WTC11 (cell line): ENCODE measurements around the gene LCA5L.
"Not testable (repeated sequence)": the region's sequence is repeated elsewhere in the genome, so short reads cannot be mapped to it uniquely, and the experiment has no call there.

Source experiments
- MYBL2 ChIP-seq: sonication (generic); formaldehyde crosslinking; IDR thresholded peaks from 2 replicates; pipeline ENCODE4 v1.8.1; 2023; ENCODE audit warnings: mild to moderate bottlenecking, moderate library complexity, missing genetic modification reagents
- NFE2L1 ChIP-seq: sonication (generic); formaldehyde crosslinking; IDR thresholded peaks from 2 replicates; pipeline ENCODE4 v1.8.1; 2023; ENCODE audit warnings: missing genetic modification reagents
- NR2C2 ChIP-seq: sonication (generic); formaldehyde crosslinking; IDR thresholded peaks from 2 replicates; pipeline ENCODE4 v1.8.0; 2022; ENCODE audit warnings: mild to moderate bottlenecking, missing genetic modification reagents
- STAT6 ChIP-seq: sonication (generic); formaldehyde crosslinking; conservative IDR thresholded peaks from 2 replicates; pipeline ENCODE4 v1.8.1; 2023; ENCODE audit warnings: mild to moderate bottlenecking, low read depth, missing genetic modification reagents, moderate library complexity
- TEAD4 ChIP-seq: sonication (generic); formaldehyde crosslinking; IDR thresholded peaks from 2 replicates; pipeline ENCODE4 v1.8.0; 2022; ENCODE audit warnings: mild to moderate bottlenecking, missing genetic modification reagents
- TF ChIP-seq, protein P1 (sequence below): sonication (generic); formaldehyde crosslinking; IDR thresholded peaks from 2 replicates; pipeline ENCODE4 v1.8.0; 2023; ENCODE audit warnings: missing genetic modification reagents
- TF ChIP-seq, protein P2 (sequence below): fragments of 200-600 bp; IDR thresholded peaks from 2 replicates; pipeline ENCODE4 v1.8.0; 2022; ENCODE audit warnings: antibody characterized with exemption

DNA sequence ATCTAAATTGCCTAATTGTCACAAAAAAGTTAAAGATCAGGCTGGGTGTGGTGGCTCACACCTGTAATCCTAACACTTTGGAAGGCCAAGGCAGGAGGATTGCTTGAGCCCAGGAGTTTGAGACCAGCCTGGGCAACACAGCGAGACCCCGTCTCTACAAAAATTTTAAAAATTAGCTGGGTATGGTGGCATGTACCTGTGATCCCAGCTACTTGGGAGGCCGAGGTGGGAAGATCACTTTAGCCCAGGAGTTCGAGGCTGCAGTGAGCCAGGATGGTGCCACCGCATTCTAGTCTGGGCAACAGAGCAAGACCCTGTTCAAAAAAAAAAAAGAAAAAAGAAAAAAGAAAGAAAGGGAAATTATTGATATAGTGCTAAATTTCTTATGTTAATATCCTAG is 26.4 kb downstream of the LCA5L start:
- TF ChIP-seq NFE2L1 (CRISPR knock-in tag); MYBL2 (CRISPR knock-in tag); STAT6; TEAD4 (CRISPR knock-in tag); NR2C2 (CRISPR knock-in tag): not testable (repeated sequence)
- TF ChIP-seq, protein P1, sequence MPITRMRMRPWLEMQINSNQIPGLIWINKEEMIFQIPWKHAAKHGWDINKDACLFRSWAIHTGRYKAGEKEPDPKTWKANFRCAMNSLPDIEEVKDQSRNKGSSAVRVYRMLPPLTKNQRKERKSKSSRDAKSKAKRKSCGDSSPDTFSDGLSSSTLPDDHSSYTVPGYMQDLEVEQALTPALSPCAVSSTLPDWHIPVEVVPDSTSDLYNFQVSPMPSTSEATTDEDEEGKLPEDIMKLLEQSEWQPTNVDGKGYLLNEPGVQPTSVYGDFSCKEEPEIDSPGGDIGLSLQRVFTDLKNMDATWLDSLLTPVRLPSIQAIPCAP (CRISPR knock-in tag): not testable (repeated sequence)
- TF ChIP-seq, protein P2, sequence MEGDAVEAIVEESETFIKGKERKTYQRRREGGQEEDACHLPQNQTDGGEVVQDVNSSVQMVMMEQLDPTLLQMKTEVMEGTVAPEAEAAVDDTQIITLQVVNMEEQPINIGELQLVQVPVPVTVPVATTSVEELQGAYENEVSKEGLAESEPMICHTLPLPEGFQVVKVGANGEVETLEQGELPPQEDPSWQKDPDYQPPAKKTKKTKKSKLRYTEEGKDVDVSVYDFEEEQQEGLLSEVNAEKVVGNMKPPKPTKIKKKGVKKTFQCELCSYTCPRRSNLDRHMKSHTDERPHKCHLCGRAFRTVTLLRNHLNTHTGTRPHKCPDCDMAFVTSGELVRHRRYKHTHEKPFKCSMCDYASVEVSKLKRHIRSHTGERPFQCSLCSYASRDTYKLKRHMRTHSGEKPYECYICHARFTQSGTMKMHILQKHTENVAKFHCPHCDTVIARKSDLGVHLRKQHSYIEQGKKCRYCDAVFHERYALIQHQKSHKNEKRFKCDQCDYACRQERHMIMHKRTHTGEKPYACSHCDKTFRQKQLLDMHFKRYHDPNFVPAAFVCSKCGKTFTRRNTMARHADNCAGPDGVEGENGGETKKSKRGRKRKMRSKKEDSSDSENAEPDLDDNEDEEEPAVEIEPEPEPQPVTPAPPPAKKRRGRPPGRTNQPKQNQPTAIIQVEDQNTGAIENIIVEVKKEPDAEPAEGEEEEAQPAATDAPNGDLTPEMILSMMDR: not testable (repeated sequence)
